ENCODE results near the gene SS18. TPM values are rescaled to one million over a fixed set of nuclear protein-coding genes. Genes with fewer than 3 reads are reported as not detected.

Gene SS18
- total RNA-seq, 1 experiment from 2014 or later: 99.1 TPM

- ChIA-PET CTCF (no interaction called here), POLR2A (no interaction called here)
- DNase-seq (ENCODE audit: low read depth, low spot score) (no peak), ATAC-seq (no peak)
- Histone ChIP-seq H3K4me1 (ENCODE audit: control insufficient read depth, insufficient read depth, low read length) (no peaks in the 10 kb centered on the region), H3K9me3 (ENCODE audit: control insufficient read depth, insufficient read depth, low read depth, low read length) (no peaks in the 10 kb centered on the region), H3K27me3 (ENCODE audit: control insufficient read depth, insufficient read depth, low read length) (no peaks in the 10 kb centered on the region), H3K4me3 (ENCODE audit: low read depth in 2 of 2, low read length in 2 of 2) (no peak overlapping the region), H3K27ac (ENCODE audit: low read length) (no peak overlapping the region), H3K36me3 (ENCODE audit: control insufficient read depth, insufficient read depth, low read length) (no peaks in the 10 kb centered on the region)
- in situ Hi-C loops (cut with HindIII; ENCODE audit: low pct_unique_long_range_greater_than_20kb, low sequenced_read_pairs) (no loop called here), intact Hi-C loops (cut with micrococcal nuclease; ENCODE audit: unreplicated experiment) (no loop called here)
- TF ChIP-seq, protein P1, sequence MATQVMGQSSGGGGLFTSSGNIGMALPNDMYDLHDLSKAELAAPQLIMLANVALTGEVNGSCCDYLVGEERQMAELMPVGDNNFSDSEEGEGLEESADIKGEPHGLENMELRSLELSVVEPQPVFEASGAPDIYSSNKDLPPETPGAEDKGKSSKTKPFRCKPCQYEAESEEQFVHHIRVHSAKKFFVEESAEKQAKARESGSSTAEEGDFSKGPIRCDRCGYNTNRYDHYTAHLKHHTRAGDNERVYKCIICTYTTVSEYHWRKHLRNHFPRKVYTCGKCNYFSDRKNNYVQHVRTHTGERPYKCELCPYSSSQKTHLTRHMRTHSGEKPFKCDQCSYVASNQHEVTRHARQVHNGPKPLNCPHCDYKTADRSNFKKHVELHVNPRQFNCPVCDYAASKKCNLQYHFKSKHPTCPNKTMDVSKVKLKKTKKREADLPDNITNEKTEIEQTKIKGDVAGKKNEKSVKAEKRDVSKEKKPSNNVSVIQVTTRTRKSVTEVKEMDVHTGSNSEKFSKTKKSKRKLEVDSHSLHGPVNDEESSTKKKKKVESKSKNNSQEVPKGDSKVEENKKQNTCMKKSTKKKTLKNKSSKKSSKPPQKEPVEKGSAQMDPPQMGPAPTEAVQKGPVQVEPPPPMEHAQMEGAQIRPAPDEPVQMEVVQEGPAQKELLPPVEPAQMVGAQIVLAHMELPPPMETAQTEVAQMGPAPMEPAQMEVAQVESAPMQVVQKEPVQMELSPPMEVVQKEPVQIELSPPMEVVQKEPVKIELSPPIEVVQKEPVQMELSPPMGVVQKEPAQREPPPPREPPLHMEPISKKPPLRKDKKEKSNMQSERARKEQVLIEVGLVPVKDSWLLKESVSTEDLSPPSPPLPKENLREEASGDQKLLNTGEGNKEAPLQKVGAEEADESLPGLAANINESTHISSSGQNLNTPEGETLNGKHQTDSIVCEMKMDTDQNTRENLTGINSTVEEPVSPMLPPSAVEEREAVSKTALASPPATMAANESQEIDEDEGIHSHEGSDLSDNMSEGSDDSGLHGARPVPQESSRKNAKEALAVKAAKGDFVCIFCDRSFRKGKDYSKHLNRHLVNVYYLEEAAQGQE (IDR thresholded peaks at IDR 0.05; ENCODE audit: insufficient read depth in 1 of 2, low read depth in 2 of 2, low read length in 1 of 2): no peak
- TF ChIP-seq POLR2AphosphoS5 (IDR thresholded peaks at IDR 0.05; ENCODE audit: low read depth, low read length) (no peak), TCF7L2 (IDR thresholded peaks at IDR 0.05; ENCODE audit: low read depth, low read length) (no peak), SIN3A (IDR thresholded peaks at IDR 0.05; ENCODE audit: borderline replicate concordance, insufficient read depth, low read depth, low read length) (no peak)
- BruUV-seq (replicated peaks): no TSS peak
These were observed 99.9 kb downstream of the SS18 start for GRCh38 chr18:25990473-25990872.

- no peak for ATAC-seq
- Histone ChIP-seq H3K27ac (ENCODE audit: low read length) (no peak overlapping the region), H3K4me1 (ENCODE audit: control insufficient read depth, insufficient read depth, low read length) (no peaks in the 10 kb centered on the region), H3K36me3 (ENCODE audit: control insufficient read depth, insufficient read depth, low read length) (no peaks in the 10 kb centered on the region), H3K4me3 (ENCODE audit: low read depth in 2 of 2, low read length in 2 of 2) (no peak overlapping the region), H3K9me3 (ENCODE audit: control insufficient read depth, insufficient read depth, low read depth, low read length) (no peaks in the 10 kb centered on the region), H3K27me3 (ENCODE audit: control insufficient read depth, insufficient read depth, low read length) (no peaks in the 10 kb centered on the region)
- DNase-seq (ENCODE audit: low read depth, low spot score): no peak
- intact Hi-C loops (cut with micrococcal nuclease; ENCODE audit: unreplicated experiment) (no loop called here), in situ Hi-C loops (cut with HindIII; ENCODE audit: low pct_unique_long_range_greater_than_20kb, low sequenced_read_pairs) (no loop called here)
- TF ChIP-seq, protein P2, sequence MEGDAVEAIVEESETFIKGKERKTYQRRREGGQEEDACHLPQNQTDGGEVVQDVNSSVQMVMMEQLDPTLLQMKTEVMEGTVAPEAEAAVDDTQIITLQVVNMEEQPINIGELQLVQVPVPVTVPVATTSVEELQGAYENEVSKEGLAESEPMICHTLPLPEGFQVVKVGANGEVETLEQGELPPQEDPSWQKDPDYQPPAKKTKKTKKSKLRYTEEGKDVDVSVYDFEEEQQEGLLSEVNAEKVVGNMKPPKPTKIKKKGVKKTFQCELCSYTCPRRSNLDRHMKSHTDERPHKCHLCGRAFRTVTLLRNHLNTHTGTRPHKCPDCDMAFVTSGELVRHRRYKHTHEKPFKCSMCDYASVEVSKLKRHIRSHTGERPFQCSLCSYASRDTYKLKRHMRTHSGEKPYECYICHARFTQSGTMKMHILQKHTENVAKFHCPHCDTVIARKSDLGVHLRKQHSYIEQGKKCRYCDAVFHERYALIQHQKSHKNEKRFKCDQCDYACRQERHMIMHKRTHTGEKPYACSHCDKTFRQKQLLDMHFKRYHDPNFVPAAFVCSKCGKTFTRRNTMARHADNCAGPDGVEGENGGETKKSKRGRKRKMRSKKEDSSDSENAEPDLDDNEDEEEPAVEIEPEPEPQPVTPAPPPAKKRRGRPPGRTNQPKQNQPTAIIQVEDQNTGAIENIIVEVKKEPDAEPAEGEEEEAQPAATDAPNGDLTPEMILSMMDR (IDR thresholded peaks at IDR 0.05): no peak
- TF ChIP-seq TCF7L2 (IDR thresholded peaks at IDR 0.05; ENCODE audit: low read depth, low read length) (no peak), SIN3A (IDR thresholded peaks at IDR 0.05; ENCODE audit: borderline replicate concordance, insufficient read depth, low read depth, low read length) (no peak), POLR2AphosphoS5 (IDR thresholded peaks at IDR 0.05; ENCODE audit: low read depth, low read length) (no peak)
- TF ChIP-seq, protein P1 (IDR thresholded peaks at IDR 0.05; ENCODE audit: insufficient read depth in 1 of 2, low read depth in 2 of 2, low read length in 1 of 2): no peak
- BruUV-seq (replicated peaks): no TSS peak
- ChIA-PET POLR2A (no interaction called here), CTCF (no interaction called here)
These were observed 104.6 kb downstream of the SS18 start for GRCh38 chr18:25985707-25986394.

Measured in Panc1 (cell line).